CD14-positive monocyte (primary cell): ENCODE results near the gene INSL6. TPM values are rescaled to one million over a fixed set of nuclear protein-coding genes. Genes with fewer than 3 reads are reported as not detected.

Source experiments
- DNase-seq, 3 donors: peaks; one replicate each; pipeline ENCODE4 v3.0.0-alpha.2; 2011 to 2022
- H2AFZ ChIP-seq: 2 replicates; pipeline ENCODE4 v1.6.0; 2012; ENCODE audit warnings: mild to moderate bottlenecking, low read depth, low read length, inconsistent platforms; ENCODE audit not compliant: insufficient read depth, poor library complexity, severe bottlenecking
- H3K27ac ChIP-seq, 2 donors: 1 replicate in 1 of 2; 2 replicates in 1 of 2; pipeline ENCODE4 v1.5.1; 2012 to 2013; ENCODE audit warnings: low read length in 2 of 2, control low read depth in 1 of 2, inconsistent platforms in 1 of 2, low read depth in 1 of 2, mild to moderate bottlenecking in 1 of 2
- H3K27me3 ChIP-seq, 2 donors: one replicate each; pipeline versions ENCODE4 v1.6.0 to v1.6.1; 2011 to 2013; ENCODE audit warnings: low read length in 2 of 2; ENCODE audit not compliant: control insufficient read depth in 2 of 2, insufficient read depth in 2 of 2
- H3K36me3 ChIP-seq, 2 donors: replicated peaks in 1 of 2; 1 replicate in 1 of 2; 2 replicates in 1 of 2; pipeline versions ENCODE4 v1.5.1 to v1.6.1; 2012 to 2013; ENCODE audit warnings: low read length in 2 of 2, control low read depth in 1 of 2, inconsistent platforms in 1 of 2, mild to moderate bottlenecking in 1 of 2; ENCODE audit not compliant: insufficient read depth in 2 of 2, control insufficient read depth in 1 of 2
- H3K4me1 ChIP-seq, 2 donors: 1 replicate in 1 of 2; 2 replicates in 1 of 2; pipeline versions ENCODE4 v1.5.1 to v1.6.1; 2012 to 2013; ENCODE audit warnings: low read length in 2 of 2, control low read depth in 1 of 2, inconsistent platforms in 1 of 2, mild to moderate bottlenecking in 1 of 2, moderate library complexity in 1 of 2; ENCODE audit not compliant: insufficient read depth in 2 of 2, control insufficient read depth in 1 of 2
- H3K4me2 ChIP-seq: replicated peaks from 2 replicates; pipeline ENCODE3; 2012; ENCODE audit warnings: low read length, moderate library complexity, mild to moderate bottlenecking; ENCODE audit not compliant: poor library complexity, severe bottlenecking; ENCODE audit errors: extremely low read depth
- H3K4me3 ChIP-seq, 3 experiments: fragments of 200-600 bp in 1 of 3; sonication (generic) in 1 of 3; replicated peaks in 1 of 3; 1 replicate in 2 of 3; 2 replicates in 1 of 3; pipeline ENCODE4 v1.5.1; 2011 to 2013; ENCODE audit warnings: low read length in 3 of 3, mild to moderate bottlenecking in 3 of 3, control low read depth in 2 of 3, low read depth in 2 of 3, inconsistent platforms in 1 of 3, moderate library complexity in 1 of 3
- H3K79me2 ChIP-seq: 2 replicates; pipeline ENCODE4 v1.6.0; 2012; ENCODE audit warnings: mild to moderate bottlenecking, control low read depth, inconsistent platforms, low read length, moderate library complexity; ENCODE audit not compliant: insufficient read depth
- H3K9ac ChIP-seq: 2 replicates; pipeline ENCODE4 v1.6.0; 2017; ENCODE audit warnings: low read length, mild to moderate bottlenecking; ENCODE audit not compliant: insufficient read depth, poor library complexity, severe bottlenecking
- H3K9me3 ChIP-seq, 2 donors: replicated peaks in 1 of 2; 1 replicate in 1 of 2; 2 replicates in 1 of 2; pipeline versions ENCODE4 v1.5.1 to v1.6.1; 2012 to 2013; ENCODE audit warnings: low read length in 2 of 2, control low read depth in 1 of 2; ENCODE audit not compliant: control insufficient read depth in 1 of 2, insufficient read depth in 1 of 2
- H4K20me1 ChIP-seq: 2 replicates; pipeline ENCODE4 v1.6.0; 2012; ENCODE audit warnings: mild to moderate bottlenecking, low read length, control low read depth, moderate library complexity; ENCODE audit not compliant: insufficient read depth
- H3K27ac Mint-ChIP-seq, 7 donors: one replicate each; pipeline ENCODE4 v1.8.0; 2020; ENCODE audit warnings: mild to moderate bottlenecking in 7 of 7, mixed read lengths in 7 of 7, moderate library complexity in 6 of 7, inconsistent platforms in 2 of 7
- H3K27me3 Mint-ChIP-seq, 3 donors: one replicate each; pipeline ENCODE4 v1.8.0; 2021 to 2022; ENCODE audit warnings: low read depth in 3 of 3, mild to moderate bottlenecking in 3 of 3, mixed read lengths in 3 of 3, moderate library complexity in 3 of 3, inconsistent platforms in 1 of 3
- H3K36me3 Mint-ChIP-seq, 2 donors: one replicate each; pipeline ENCODE4 v1.8.0; 2020; ENCODE audit warnings: mixed read lengths in 2 of 2, inconsistent platforms in 1 of 2, mild to moderate bottlenecking in 1 of 2
- H3K4me1 Mint-ChIP-seq: one replicate; pipeline ENCODE4 v1.8.0; 2020; ENCODE audit warnings: mild to moderate bottlenecking, mixed read lengths
- H3K4me3 Mint-ChIP-seq, 2 donors: one replicate each; pipeline ENCODE4 v1.8.0; 2020; ENCODE audit warnings: mild to moderate bottlenecking in 2 of 2, mixed read lengths in 2 of 2, moderate library complexity in 1 of 2
- H3K9me3 Mint-ChIP-seq, 7 donors: one replicate each; pipeline ENCODE4 v1.8.0; 2020 to 2022; ENCODE audit warnings: mixed read lengths in 7 of 7, mild to moderate bottlenecking in 6 of 7, moderate library complexity in 6 of 7, inconsistent platforms in 2 of 7
- WGBS: methylation state at CpG from one replicate; pipeline ENCODE4 v1.1.5; 2013; ENCODE audit warnings: missing lambda C conversion rate; ENCODE audit not compliant: insufficient coverage; 5-methylcytosine and 5-hydroxymethylcytosine counted together
- intact Hi-C, 2 donors: fragments of 100-400 bp; cut with micrococcal nuclease; formaldehyde crosslinking; loops; one replicate each; pipeline versions ENCODE4 v1.15.0 to v1.15.1; 2023
- polyA plus RNA-seq, 3 donors: library from polyadenylated mRNA; depleted of rRNA in 1 of 3; unstranded in 2 of 3; stranded (reverse) in 1 of 3; fragments of 300-500 nt in 2 of 3; fragments of >200 nt in 1 of 3; fragmentation: Illumina TruSeq in 2 of 3; gene quantifications; 1 replicate in 2 of 3; 2 replicates in 1 of 3; pipeline ENCODE4 v1.2.3, GENCODE V29; 2012 to 2021
- TF ChIP-seq, protein P1 (sequence below): fragments of 200-600 bp; IDR thresholded peaks from one replicate; pipeline ENCODE4 v1.8.0; 2022; ENCODE audit warnings: antibody characterized with exemption, mild to moderate bottlenecking

Gene INSL6
- polyA plus RNA-seq, 3 donors = not detected

DNA sequence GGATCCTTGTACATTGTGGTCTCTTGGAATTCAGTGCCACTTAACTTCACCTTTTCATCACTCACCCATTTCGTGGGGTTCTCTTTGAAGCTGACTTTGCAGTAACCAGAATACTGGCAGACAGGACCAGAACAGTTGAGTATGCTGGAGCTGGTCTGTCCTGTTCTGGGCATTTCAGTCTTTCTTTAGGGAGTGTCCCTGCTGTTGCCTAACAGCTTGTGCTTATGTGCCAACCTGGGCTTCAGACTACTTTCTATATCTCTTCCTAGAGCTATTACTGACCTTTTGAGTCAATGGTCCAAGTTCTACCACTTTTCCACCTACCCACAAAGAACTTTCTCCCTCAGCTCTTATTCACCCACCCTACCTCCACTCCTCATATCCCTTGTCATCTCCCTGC, 10.0 kb upstream of the INSL6 start:
- H3K4me3 Mint-ChIP-seq = no peak overlapping the region
- peaks cover 0 to 2% (median 0%) of the 10 kb centered on the region in 7 donors for H3K9me3 Mint-ChIP-seq
- Histone ChIP-seq H4K20me1 (no peaks in the 10 kb centered on the region), H3K27me3 (no peaks in the 10 kb centered on the region), H2AFZ (no peak overlapping the region), H3K4me3 (no peak overlapping the region), H3K27ac (no peak overlapping the region), H3K9me3 (no peaks in the 10 kb centered on the region), H3K4me2 (no peak overlapping the region), H3K4me1 (no peaks in the 10 kb centered on the region), H3K79me2 (no peaks in the 10 kb centered on the region), H3K9ac (no peak overlapping the region), H3K36me3 (no peaks in the 10 kb centered on the region)
- TF ChIP-seq, protein P1, sequence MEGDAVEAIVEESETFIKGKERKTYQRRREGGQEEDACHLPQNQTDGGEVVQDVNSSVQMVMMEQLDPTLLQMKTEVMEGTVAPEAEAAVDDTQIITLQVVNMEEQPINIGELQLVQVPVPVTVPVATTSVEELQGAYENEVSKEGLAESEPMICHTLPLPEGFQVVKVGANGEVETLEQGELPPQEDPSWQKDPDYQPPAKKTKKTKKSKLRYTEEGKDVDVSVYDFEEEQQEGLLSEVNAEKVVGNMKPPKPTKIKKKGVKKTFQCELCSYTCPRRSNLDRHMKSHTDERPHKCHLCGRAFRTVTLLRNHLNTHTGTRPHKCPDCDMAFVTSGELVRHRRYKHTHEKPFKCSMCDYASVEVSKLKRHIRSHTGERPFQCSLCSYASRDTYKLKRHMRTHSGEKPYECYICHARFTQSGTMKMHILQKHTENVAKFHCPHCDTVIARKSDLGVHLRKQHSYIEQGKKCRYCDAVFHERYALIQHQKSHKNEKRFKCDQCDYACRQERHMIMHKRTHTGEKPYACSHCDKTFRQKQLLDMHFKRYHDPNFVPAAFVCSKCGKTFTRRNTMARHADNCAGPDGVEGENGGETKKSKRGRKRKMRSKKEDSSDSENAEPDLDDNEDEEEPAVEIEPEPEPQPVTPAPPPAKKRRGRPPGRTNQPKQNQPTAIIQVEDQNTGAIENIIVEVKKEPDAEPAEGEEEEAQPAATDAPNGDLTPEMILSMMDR = no peak
- no peak for DNase-seq
- WGBS = no CpG with 5 or more reads among the region's 1 CpG
- H3K36me3 Mint-ChIP-seq = no peaks in the 10 kb centered on the region
- H3K4me1 Mint-ChIP-seq = no peaks in the 10 kb centered on the region
- no peak overlapping the region for H3K27ac Mint-ChIP-seq
- intact Hi-C loops = no loop called here
- H3K27me3 Mint-ChIP-seq = peaks cover 2 to 6% (median 3%) of the 10 kb centered on the region in 3 donors

DNA sequence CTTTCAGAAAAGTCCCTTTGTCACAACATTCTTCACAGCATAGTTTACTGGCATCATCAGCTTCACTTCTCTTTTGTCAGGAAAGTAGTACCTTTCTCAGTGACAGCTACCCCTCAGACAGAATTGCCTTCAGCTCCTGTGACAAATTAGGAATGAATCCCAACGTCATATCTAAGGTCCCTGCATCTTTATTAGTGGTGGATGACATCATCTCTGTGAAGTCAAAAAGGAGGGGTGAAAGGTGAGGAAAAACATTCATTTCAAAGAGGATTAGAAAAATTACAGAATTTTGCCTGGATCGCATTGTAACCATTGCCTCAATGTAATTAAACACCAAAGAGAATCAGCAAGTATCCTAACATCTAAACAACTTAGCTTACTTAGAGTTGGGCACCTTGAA, 7.9 kb upstream of the INSL6 start:
- Histone ChIP-seq H3K4me2 (no peak overlapping the region), H3K27me3 (no peaks in the 10 kb centered on the region), H3K4me3 (no peak overlapping the region), H3K9me3 (no peaks in the 10 kb centered on the region), H3K79me2 (no peaks in the 10 kb centered on the region), H3K36me3 (no peaks in the 10 kb centered on the region), H4K20me1 (no peaks in the 10 kb centered on the region), H3K9ac (no peak overlapping the region), H2AFZ (no peak overlapping the region), H3K27ac (no peak overlapping the region), H3K4me1 (no peaks in the 10 kb centered on the region)
- no peak for DNase-seq
- Mint-ChIP-seq H3K4me3 (no peak overlapping the region), H3K36me3 (no peaks in the 10 kb centered on the region), H3K9me3 (peaks cover 0 to 2% (median 0%) of the 10 kb centered on the region in 7 donors), H3K4me1 (no peaks in the 10 kb centered on the region), H3K27ac (no peak overlapping the region), H3K27me3 (peaks cover 2 to 8% (median 3%) of the 10 kb centered on the region in 3 donors)
- WGBS = no CpG with 5 or more reads among the region's 2 CpGs
- TF ChIP-seq, protein P1 = no peak
- intact Hi-C loops = no loop called here
